ENCODE results near the gene GNB4.
A peak's percentile ranks its signal among the peaks of the same experiment; 100 is the strongest.

Gene GNB4

DNA sequence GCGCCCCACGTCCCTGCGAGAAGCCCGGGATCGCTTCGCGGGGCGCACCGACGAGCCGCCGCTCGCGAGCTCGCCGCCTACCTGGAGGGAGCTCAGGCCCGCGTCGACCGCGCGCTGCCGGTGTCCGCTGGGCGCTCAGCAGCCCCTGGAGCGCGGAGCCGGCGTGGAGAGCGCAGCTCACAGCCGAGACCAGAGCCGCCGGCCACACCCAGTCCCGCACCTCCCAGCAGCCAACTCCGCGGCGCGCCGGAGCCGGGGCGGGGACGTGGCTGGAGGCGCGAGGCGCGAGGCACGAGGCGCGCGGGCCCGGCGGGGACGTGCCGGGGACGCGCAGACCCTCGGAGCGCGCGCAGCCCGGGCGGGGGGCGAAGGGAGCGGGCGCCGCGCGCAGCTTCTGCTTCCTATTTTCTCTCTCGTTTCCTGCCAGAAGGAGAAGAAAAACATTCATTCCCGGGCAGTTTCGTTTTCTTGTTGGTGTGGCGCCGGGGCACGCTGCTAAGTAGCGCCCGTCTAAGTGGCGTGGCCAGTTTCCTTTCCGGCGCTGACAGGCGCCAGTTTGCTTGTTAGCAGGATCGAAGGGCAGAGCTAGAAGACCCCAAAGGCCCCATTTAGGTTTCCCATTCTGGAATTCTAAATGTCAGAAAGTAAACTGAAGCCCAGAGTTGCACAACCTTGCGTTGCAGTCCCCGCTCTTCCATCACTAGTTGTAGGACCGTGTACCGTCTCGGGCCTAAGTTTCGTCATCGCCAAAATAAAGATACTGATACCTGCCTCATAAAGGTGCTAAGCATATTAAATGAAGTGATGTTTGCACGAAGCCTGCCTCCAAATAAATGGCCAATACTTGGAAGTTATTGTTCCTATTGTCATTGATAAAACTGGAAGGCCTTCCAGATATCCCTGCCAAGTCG lies at the start of gene GNB4:
TSS of gene GNB4 (minus strand) at position 206 of the 911 bp plus-strand sequence. CDS start 25,270 bp downstream, outside the sequence.
- H3K9me3 Mint-ChIP-seq = no peaks in the 10 kb centered on the region
- TF ChIP-seq, protein P1, sequence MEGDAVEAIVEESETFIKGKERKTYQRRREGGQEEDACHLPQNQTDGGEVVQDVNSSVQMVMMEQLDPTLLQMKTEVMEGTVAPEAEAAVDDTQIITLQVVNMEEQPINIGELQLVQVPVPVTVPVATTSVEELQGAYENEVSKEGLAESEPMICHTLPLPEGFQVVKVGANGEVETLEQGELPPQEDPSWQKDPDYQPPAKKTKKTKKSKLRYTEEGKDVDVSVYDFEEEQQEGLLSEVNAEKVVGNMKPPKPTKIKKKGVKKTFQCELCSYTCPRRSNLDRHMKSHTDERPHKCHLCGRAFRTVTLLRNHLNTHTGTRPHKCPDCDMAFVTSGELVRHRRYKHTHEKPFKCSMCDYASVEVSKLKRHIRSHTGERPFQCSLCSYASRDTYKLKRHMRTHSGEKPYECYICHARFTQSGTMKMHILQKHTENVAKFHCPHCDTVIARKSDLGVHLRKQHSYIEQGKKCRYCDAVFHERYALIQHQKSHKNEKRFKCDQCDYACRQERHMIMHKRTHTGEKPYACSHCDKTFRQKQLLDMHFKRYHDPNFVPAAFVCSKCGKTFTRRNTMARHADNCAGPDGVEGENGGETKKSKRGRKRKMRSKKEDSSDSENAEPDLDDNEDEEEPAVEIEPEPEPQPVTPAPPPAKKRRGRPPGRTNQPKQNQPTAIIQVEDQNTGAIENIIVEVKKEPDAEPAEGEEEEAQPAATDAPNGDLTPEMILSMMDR (IDR thresholded peaks at IDR 0.05; ENCODE audit: unreplicated experiment in 3 of 3) = no peak
- H3K36me3 Mint-ChIP-seq (ENCODE audit: low read depth) = peaks cover 5% of the 10 kb centered on the region
- H3K27me3 Mint-ChIP-seq (ENCODE audit: low read depth) = no peaks in the 10 kb centered on the region
- peaks cover 39% of the 10 kb centered on the region for H3K4me1 Mint-ChIP-seq
- H3K4me3 Mint-ChIP-seq = peak within 1 kb of the TSS; percentile 92 to 95 (median 94)
- peak within 1 kb of the TSS; percentile 95 to 98 (median 96) for H3K27ac Mint-ChIP-seq

DNA sequence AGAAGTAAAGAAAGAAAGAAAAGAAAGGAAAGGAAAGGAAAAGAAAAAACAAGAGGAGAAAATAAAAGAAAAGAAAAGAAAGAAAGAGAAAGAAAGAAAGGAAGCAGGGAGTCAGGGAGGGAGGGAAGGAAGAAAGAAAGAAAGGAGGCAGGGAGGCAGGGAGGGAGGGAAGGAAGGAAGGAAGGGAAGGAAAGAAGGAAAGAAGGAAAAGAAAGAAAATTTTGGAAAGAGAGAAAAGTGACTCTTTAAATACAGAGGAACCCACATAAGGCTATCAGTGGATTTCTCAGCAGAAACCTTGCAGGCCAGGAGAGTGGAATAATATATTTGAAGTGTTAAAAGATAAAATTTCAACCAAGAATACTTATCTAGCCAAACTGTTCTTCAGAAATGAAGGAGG lies 44.2 kb upstream of the GNB4 start:
- TF ChIP-seq, protein P1 (IDR thresholded peaks at IDR 0.05; ENCODE audit: unreplicated experiment in 3 of 3) = no peak
- Mint-ChIP-seq H3K27me3 (ENCODE audit: low read depth) (no peaks in the 10 kb centered on the region), H3K4me1 (no peaks in the 10 kb centered on the region), H3K36me3 (ENCODE audit: low read depth) (peaks cover 14% of the 10 kb centered on the region), H3K4me3 (no peak overlapping the region), H3K27ac (no peak overlapping the region), H3K9me3 (peaks cover 77% of the 10 kb centered on the region)

DNA sequence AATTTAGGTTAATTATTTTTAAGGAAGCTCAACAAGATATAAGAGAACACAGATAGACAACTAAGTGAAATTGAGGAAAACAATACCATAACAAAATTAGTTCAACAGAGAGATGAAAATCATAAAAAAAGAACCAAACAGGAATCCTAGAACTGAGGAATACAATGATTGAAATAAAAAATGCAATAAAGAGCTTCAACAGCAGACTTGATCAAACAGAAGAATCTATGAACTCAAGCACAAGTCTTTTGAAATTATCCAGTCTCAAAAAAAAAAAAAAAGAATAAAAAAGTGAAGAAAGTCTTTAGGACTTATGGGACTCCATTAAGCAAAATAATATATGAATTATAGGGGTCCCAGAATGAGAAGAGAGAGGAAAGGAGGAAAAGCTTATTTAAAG lies 42.0 kb upstream of the GNB4 start:
- Mint-ChIP-seq H3K36me3 (ENCODE audit: low read depth) (peaks cover 14% of the 10 kb centered on the region), H3K27ac (no peak overlapping the region), H3K4me1 (no peaks in the 10 kb centered on the region), H3K27me3 (ENCODE audit: low read depth) (no peaks in the 10 kb centered on the region), H3K4me3 (no peak overlapping the region), H3K9me3 (peaks cover 74% of the 10 kb centered on the region)
- TF ChIP-seq, protein P1 (IDR thresholded peaks at IDR 0.05; ENCODE audit: unreplicated experiment in 3 of 3) = no peak

- Mint-ChIP-seq H3K4me1 (no peaks in the 10 kb centered on the region), H3K27me3 (ENCODE audit: low read depth) (no peaks in the 10 kb centered on the region), H3K36me3 (ENCODE audit: low read depth) (peaks cover 4% of the 10 kb centered on the region), H3K4me3 (no peak overlapping the region), H3K9me3 (peaks cover 33% of the 10 kb centered on the region), H3K27ac (no peak overlapping the region)
- TF ChIP-seq, protein P1 (IDR thresholded peaks at IDR 0.05; ENCODE audit: unreplicated experiment in 3 of 3) = no peak
These were observed 36.9 kb upstream of the GNB4 start for GRCh38 chr3:179488213-179488612.

GRCh38 chr3:179486806-179487205 lies 35.5 kb upstream of the GNB4 start:
- TF ChIP-seq, protein P1 (IDR thresholded peaks at IDR 0.05; ENCODE audit: unreplicated experiment in 3 of 3) = no peak
- H3K4me1 Mint-ChIP-seq = no peaks in the 10 kb centered on the region
- H3K27me3 Mint-ChIP-seq (ENCODE audit: low read depth) = no peaks in the 10 kb centered on the region
- peaks cover 19% of the 10 kb centered on the region for H3K9me3 Mint-ChIP-seq
- H3K4me3 Mint-ChIP-seq = no peak overlapping the region
- H3K27ac Mint-ChIP-seq = no peak overlapping the region
- H3K36me3 Mint-ChIP-seq (ENCODE audit: low read depth) = no peaks in the 10 kb centered on the region

DNA sequence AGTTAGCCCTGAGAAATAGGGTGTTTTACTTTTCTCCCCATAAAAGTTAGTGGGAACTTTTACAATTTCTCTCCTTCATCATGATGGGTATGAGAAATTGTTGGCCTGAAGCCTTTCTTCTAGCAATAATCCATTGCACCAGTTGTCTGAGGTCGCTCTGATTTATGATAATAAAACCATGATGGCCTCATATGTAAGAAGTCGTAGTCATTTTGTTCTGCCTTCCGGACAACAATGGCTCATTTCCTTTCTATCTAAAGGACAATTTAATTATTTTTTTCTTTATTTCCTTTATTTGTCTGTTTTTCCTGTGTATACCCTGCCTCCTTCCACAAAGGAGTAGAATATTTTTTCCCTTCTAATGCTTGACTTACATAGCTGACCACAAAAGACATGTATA lies 31.6 kb upstream of the GNB4 start:
- Mint-ChIP-seq H3K36me3 (ENCODE audit: low read depth) (no peaks in the 10 kb centered on the region), H3K9me3 (peaks cover 5% of the 10 kb centered on the region)
- TF ChIP-seq, protein P1 (IDR thresholded peaks at IDR 0.05; ENCODE audit: unreplicated experiment in 3 of 3) = no peak

More for the DNA sequence above, 31.6 kb upstream of the GNB4 start:
- H3K4me1 Mint-ChIP-seq = no peaks in the 10 kb centered on the region
- H3K27ac Mint-ChIP-seq = no peak overlapping the region
- no peak overlapping the region for H3K4me3 Mint-ChIP-seq
- H3K27me3 Mint-ChIP-seq (ENCODE audit: low read depth) = no peaks in the 10 kb centered on the region

Data from nephron (organoid).